ENCODE measurements around the gene FOXL2. TPM values are rescaled to one million over a fixed set of nuclear protein-coding genes. Genes with fewer than 3 reads are reported as not detected.

Gene FOXL2
- total and polyA plus RNA-seq, 10 of the 15 experiments (the other 5 are each of a cell fraction or from before 2014, with no cell fraction given) = not detected

DNA sequence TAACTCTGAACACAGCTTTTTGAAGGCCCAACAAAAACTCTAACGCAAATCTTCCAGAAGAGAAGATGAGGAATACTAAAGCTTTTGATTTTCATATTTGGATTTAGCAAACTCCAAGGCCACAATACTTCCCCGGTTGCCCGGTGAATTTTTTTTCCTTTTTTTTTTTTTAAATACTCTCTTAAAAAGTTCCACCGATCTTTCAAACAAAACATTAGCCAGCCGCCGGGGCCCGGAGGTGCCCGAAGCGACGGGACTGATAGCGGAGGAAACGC is 2.3 kb downstream of the FOXL2 start:
- CTCF ChIA-PET = interaction anchor here (0.6 to 1.7 kb wide), 3 partner anchors 9 to 372 kb away, joined by 3 to 5 read pairs (median 3); no protein-coding TSS in a partner anchor

More for the DNA sequence above, 2.3 kb downstream of the FOXL2 start:
- Histone ChIP-seq H2AFZ (ENCODE audit: control insufficient read depth, low read depth, low read length) (no peak overlapping the region), H3K9ac (ENCODE audit: control insufficient read depth, insufficient read depth, low read length) (no peak overlapping the region), H3K4me1 (ENCODE audit: control insufficient read depth, insufficient read depth, low read length) (no peaks in the 10 kb centered on the region), H3K9me3 (replicated peaks; ENCODE audit: control insufficient read depth, insufficient read depth, low read length) (no peaks in the 10 kb centered on the region; the same call in 2 of the 3 replicates), H3K36me3 (ENCODE audit: control insufficient read depth in 2 of 2, insufficient read depth in 2 of 2, low read length in 1 of 2) (no peaks in the 10 kb centered on the region), H3K79me2 (ENCODE audit: control insufficient read depth, insufficient read depth, low read length) (no peaks in the 10 kb centered on the region), H4K20me1 (ENCODE audit: control insufficient read depth, insufficient read depth) (0 out of 2 replicates have a peak, but pooled peaks cover 3% of the 10 kb centered on the region), H3K4me3 (no peak overlapping the region), H3K4me2 (ENCODE audit: control insufficient read depth, insufficient read depth) (no peak overlapping the region), H3K27me3 (replicated peaks in 1 of 2; ENCODE audit: control insufficient read depth in 2 of 2, insufficient read depth in 2 of 2, low read length in 1 of 2) (peaks cover 21 to 32% of the 10 kb centered on the region in 2 experiments), H3K27ac (ENCODE audit: control insufficient read depth, insufficient read depth) (no peak overlapping the region)
- intact Hi-C loops (cut with micrococcal nuclease; ENCODE audit: unreplicated experiment) (loop anchor here (5.0 to 10.0 kb wide), 2 partner anchors 150 to 258 kb away; no protein-coding TSS in a partner anchor), in situ Hi-C loops (cut with MboI) (loop anchor here (25.0 kb wide), 1 partner anchor 1182 kb away; the partner anchor contains the start of gene SOX14)
- no peak for ATAC-seq
- no TSS peak for BruUV-seq (replicated peaks)
- TF ChIP-seq POLR2AphosphoS2 (IDR thresholded peaks at IDR 0.05; ENCODE audit: low read depth, low read length) (no peak), SPI1 (IDR thresholded peaks at IDR 0.05; ENCODE audit: borderline replicate concordance, insufficient read depth, low read depth, low read length) (no peak), ZBED1 (IDR thresholded peaks at IDR 0.05; ENCODE audit: borderline replicate concordance) (no peak), POU2F2 (IDR thresholded peaks at IDR 0.05; ENCODE audit: borderline replicate concordance, low read depth, low read length) (no peak), SIN3A (IDR thresholded peaks at IDR 0.05; ENCODE audit: low read depth, low read length) (no peak), ZBTB4 (CRISPR knock-in tag; IDR thresholded peaks at IDR 0.05) (no peak), CTCF (IDR thresholded peaks at IDR 0.05 in 2 of 3, conservative IDR thresholded peaks at IDR 0.05 in 1 of 3; ENCODE audit: control insufficient read depth in 2 of 3, extremely low read depth in 1 of 3, insufficient read depth in 1 of 3, low read depth in 3 of 3, low read length in 3 of 3) (no peak), WRNIP1 (IDR thresholded peaks at IDR 0.05; ENCODE audit: borderline replicate concordance, low read depth, low read length) (no peak), ZZZ3 (IDR thresholded peaks at IDR 0.05; ENCODE audit: control insufficient read depth, insufficient read length, low read depth) (no peak), SMAD1 (IDR thresholded peaks at IDR 0.05; ENCODE audit: low read depth, partially characterized antibody) (no peak), POLR2A (IDR thresholded peaks at IDR 0.05; ENCODE audit: low read depth, low read length) (no peak), SREBF2 (IDR thresholded peaks at IDR 0.05; ENCODE audit: low read length) (no peak)
- FAIRE-seq = no peak
- POLR2A ChIA-PET = no interaction called here
- RAD21 ChIA-PET (ENCODE audit: unreplicated experiment) = no interaction called here
- SMC1A ChIA-PET (ENCODE audit: uncharacterized antibody, unreplicated experiment) = interaction anchor here (0.6 kb wide), 2 partner anchors 91 to 314 kb away, joined by 3 read pairs; no protein-coding TSS in a partner anchor
- no peak for DNase-seq (ENCODE audit: low read depth, low spot score)
- WGBS (ENCODE audit: insufficient coverage, insufficient replicate concordance, low lambda C conversion rate, missing lambda C conversion rate) = 23% methylated on average over 12 of the region's 12 CpGs
